Stomach (tissue), 4 donors: ENCODE results near the gene PTCD1.

Source experiments
- POLR2A ChIP-seq, 4 donors: fragments of 450-650 bp; IDR thresholded peaks; one replicate each; pipeline ENCODE4 v1.6.1; 2016; ENCODE audit warnings: antibody characterized with exemption in 4 of 4, control low read depth in 2 of 4, mild to moderate bottlenecking in 1 of 4, moderate library complexity in 1 of 4
- POLR2AphosphoS5 ChIP-seq, 3 donors: sonication (generic); formaldehyde crosslinking; IDR thresholded peaks; one replicate each; pipeline ENCODE4 v1.6.1; 2016; ENCODE audit warnings: antibody characterized with exemption in 3 of 3
- TF ChIP-seq, protein P1 (sequence below), 7 experiments: fragments of 450-650 bp in 4 of 7; fragments of 200-600 bp in 3 of 7; sonication (generic) in 3 of 7; IDR thresholded peaks; one replicate each; pipeline ENCODE4 v1.5.1; 2016 to 2019; ENCODE audit warnings: antibody characterized with exemption in 7 of 7, control low read depth in 2 of 7, mild to moderate bottlenecking in 1 of 7

DNA sequence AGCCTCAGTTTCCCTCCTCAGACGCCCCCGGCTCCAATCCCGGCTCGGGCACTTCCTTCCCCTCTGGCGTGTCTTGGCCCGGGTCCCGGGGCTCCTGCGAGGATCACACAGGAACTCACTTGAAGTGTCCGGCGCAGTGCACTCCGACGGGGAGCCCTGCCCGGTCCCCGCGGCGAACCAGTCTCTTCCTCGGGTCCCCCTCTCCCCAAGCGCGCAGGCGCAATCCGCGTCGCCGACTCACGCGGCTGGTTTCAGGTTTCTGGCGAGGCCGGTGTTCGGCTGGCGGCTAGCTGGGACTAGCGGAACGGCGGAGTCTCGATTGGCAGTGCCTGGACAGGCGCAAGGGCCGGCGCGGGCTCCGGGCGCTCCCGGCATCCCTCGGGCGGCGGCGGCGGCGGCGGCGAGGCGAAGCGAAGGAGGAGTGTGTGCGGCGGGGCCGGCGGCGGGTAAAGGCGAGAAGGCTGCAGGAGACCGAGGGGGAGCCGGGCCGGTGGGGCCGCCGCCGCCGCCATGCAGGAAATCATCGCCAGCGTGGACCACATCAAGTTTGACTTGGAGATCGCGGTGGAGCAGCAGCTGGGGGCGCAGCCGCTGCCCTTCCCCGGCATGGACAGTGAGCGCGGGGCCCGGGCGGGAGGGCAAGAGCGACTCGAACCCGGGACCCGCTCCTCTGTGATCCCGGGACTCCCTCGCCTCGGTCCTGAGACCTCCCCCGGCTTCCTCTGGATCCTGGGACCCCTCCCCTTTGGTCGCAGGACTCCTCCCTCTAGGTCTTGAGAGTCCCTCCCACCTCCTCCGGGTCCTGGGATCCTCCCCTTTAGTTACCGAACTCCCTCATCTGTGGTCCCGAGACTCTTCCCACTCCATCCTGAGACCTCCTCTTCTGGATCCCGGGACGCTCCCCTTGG is at the start of gene PTCD1, which contains the start of gene CPSF4:
- TF ChIP-seq POLR2AphosphoS5 (IDR thresholded peaks at IDR 0.05) (peak; percentile 73 to 92 (median 75)), POLR2A (IDR thresholded peaks at IDR 0.05) (no peak)
- TF ChIP-seq, protein P1, sequence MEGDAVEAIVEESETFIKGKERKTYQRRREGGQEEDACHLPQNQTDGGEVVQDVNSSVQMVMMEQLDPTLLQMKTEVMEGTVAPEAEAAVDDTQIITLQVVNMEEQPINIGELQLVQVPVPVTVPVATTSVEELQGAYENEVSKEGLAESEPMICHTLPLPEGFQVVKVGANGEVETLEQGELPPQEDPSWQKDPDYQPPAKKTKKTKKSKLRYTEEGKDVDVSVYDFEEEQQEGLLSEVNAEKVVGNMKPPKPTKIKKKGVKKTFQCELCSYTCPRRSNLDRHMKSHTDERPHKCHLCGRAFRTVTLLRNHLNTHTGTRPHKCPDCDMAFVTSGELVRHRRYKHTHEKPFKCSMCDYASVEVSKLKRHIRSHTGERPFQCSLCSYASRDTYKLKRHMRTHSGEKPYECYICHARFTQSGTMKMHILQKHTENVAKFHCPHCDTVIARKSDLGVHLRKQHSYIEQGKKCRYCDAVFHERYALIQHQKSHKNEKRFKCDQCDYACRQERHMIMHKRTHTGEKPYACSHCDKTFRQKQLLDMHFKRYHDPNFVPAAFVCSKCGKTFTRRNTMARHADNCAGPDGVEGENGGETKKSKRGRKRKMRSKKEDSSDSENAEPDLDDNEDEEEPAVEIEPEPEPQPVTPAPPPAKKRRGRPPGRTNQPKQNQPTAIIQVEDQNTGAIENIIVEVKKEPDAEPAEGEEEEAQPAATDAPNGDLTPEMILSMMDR (IDR thresholded peaks at IDR 0.05), result no peak
